Measurements from ENCODE around the gene HSD3B2. TPM values are rescaled to one million over a fixed set of nuclear protein-coding genes. Genes with fewer than 3 reads are reported as not detected.

HSD3B2 gene
- total RNA-seq, 1 experiment from 2014 or later: not detected

DNA sequence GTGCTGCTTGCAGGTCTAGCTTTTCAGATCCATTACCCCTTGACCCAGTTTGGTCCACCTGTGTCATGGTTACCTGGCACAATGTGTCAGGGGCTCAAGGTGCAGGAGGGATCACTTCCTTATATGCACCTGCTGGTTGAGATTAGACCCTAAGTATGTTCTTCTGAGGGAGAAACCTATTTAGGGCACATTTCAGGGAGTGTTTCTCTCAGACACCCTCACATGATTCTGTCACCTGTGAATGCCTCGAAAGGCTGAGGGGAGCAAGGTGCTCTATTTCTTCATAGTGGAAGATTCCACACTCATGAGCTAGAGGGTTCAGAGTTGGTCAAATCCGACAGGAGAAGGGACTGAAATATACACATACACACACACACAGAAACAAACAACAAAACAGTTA is 15.5 kb downstream of the HSD3B2 start:
- Histone ChIP-seq H4K20me1 (ENCODE audit: control insufficient read depth, insufficient read depth, insufficient read length) (no peaks in the 10 kb centered on the region), H3K9ac (ENCODE audit: extremely low read depth, insufficient read length, low read length) (no peak overlapping the region), H2BK15ac (ENCODE audit: low read depth, low read length) (no peak overlapping the region), H3K9me3 (ENCODE audit: control insufficient read depth, low read depth, low read length) (no peaks in the 10 kb centered on the region), H3K23ac (ENCODE audit: insufficient read length, low read depth, low read length) (no peak overlapping the region), H2AFZ (ENCODE audit: low read length) (no peak overlapping the region), H2BK120ac (ENCODE audit: low read depth, low read length, poor library complexity, severe bottlenecking) (no peak overlapping the region), H3K23me2 (ENCODE audit: insufficient read length, low read depth, low read length, poor library complexity, severe bottlenecking) (no peaks in the 10 kb centered on the region), H2BK5ac (ENCODE audit: insufficient read length, low read length) (no peak overlapping the region), H3K4me2 (ENCODE audit: insufficient read depth, insufficient read length, low read length) (no peak overlapping the region), H3K4me1 (ENCODE audit: insufficient read depth, low read length) (no peaks in the 10 kb centered on the region), H3K79me2 (ENCODE audit: insufficient read depth, low read length) (no peaks in the 10 kb centered on the region), H3K79me1 (ENCODE audit: insufficient read depth, low read depth, low read length, poor library complexity, severe bottlenecking) (no peaks in the 10 kb centered on the region), H4K91ac (ENCODE audit: insufficient read length, low read depth, low read length) (no peak overlapping the region), H4K5ac (ENCODE audit: insufficient read length, low read depth, low read length) (no peak overlapping the region), H3K14ac (ENCODE audit: insufficient read depth, low read length) (no peak overlapping the region), H3K18ac (ENCODE audit: insufficient read length, low read depth, low read length) (no peak overlapping the region), H2BK20ac (ENCODE audit: low read depth, low read length, poor library complexity, severe bottlenecking) (no peak overlapping the region), H3T11ph (ENCODE audit: low read length) (no peak overlapping the region), H3K27ac (ENCODE audit: insufficient read length, low read depth, low read length) (no peak overlapping the region), H4K8ac (replicated peaks; ENCODE audit: insufficient read length, low read depth, low read length) (no peak overlapping the region), H3K4ac (ENCODE audit: low read depth, low read length) (no peak overlapping the region), H3K56ac (ENCODE audit: insufficient read length, low read depth, low read length) (no peak overlapping the region), H3K27me3 (ENCODE audit: insufficient read depth, low read length) (no peaks in the 10 kb centered on the region), H2BK12ac (ENCODE audit: insufficient read length, low read depth, low read length) (no peak overlapping the region), H2AK5ac (ENCODE audit: insufficient read length, low read length) (no peak overlapping the region)
- Mint-ChIP-seq H3K27ac (no peak overlapping the region; a peak in 1 of 7 replicates), H3K36me3 (ENCODE audit: insufficient read depth in 1 of 3, low read depth in 3 of 3) (no peaks in the 10 kb centered on the region), H3K9me3 (no peaks in the 10 kb centered on the region), H3K4me3 (no peak overlapping the region), H3K27me3 (ENCODE audit: low read depth) (peaks cover 2% of the 10 kb centered on the region; the same call in 1 of the 2 replicates), H3K4me1 (peaks cover 6 to 9% of the 10 kb centered on the region in 2 experiments)
- WGBS (ENCODE audit: extremely low coverage, insufficient read length, low lambda C conversion rate): no CpG with 5 or more reads among the region's 2 CpGs
- TF ChIP-seq, protein P1, sequence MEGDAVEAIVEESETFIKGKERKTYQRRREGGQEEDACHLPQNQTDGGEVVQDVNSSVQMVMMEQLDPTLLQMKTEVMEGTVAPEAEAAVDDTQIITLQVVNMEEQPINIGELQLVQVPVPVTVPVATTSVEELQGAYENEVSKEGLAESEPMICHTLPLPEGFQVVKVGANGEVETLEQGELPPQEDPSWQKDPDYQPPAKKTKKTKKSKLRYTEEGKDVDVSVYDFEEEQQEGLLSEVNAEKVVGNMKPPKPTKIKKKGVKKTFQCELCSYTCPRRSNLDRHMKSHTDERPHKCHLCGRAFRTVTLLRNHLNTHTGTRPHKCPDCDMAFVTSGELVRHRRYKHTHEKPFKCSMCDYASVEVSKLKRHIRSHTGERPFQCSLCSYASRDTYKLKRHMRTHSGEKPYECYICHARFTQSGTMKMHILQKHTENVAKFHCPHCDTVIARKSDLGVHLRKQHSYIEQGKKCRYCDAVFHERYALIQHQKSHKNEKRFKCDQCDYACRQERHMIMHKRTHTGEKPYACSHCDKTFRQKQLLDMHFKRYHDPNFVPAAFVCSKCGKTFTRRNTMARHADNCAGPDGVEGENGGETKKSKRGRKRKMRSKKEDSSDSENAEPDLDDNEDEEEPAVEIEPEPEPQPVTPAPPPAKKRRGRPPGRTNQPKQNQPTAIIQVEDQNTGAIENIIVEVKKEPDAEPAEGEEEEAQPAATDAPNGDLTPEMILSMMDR (conservative IDR thresholded peaks at IDR 0.05): no peak
- DNase-seq: no peak
